ENCODE data around the gene HSFX3. TPM values are rescaled to one million over a fixed set of nuclear protein-coding genes. Genes with fewer than 3 reads are reported as not detected.

The HSFX3 gene
- total RNA-seq, 2 experiments from 2014 or later: not detected

DNA sequence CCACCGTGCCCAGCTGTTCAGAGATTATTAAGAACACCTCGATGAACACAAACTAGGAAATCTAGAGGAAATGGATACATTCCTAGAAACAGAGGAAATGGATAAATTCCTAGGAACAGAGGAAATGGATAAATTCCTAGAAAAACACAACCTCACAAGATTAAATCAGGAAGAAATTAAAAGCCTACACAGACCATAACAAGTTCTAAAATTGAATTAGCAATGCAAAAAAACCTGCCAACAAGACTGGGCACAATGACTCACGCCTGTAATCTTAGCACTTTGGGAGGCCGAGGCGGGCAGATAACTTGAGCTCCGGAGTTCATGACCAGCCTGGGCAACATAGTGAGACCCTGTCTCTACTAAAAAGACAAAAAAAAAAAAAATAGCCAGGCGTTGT lies 31.5 kb downstream of the HSFX3 start:
- Histone ChIP-seq H3K9me2 (ENCODE audit: insufficient read depth, low read length) (no peaks in the 10 kb centered on the region), H4K20me1 (ENCODE audit: insufficient read depth, low read length) (no peaks in the 10 kb centered on the region), H3K4me2 (ENCODE audit: low read length) (no peak overlapping the region), H3K27ac (ENCODE audit: low read depth, low read length, poor library complexity, severe bottlenecking) (no peak overlapping the region), H3K79me2 (ENCODE audit: insufficient read depth, low read depth, low read length) (no peaks in the 10 kb centered on the region), H3K4me1 (ENCODE audit: insufficient read depth, low read length, poor library complexity, severe bottlenecking) (no peaks in the 10 kb centered on the region), H3K4me3 (ENCODE audit: low read depth, low read length, poor library complexity, severe bottlenecking) (no peak overlapping the region), H2AFZ (ENCODE audit: low read length) (no peak overlapping the region), H3K9me3 (ENCODE audit: low read length) (no peaks in the 10 kb centered on the region), H3K36me3 (ENCODE audit: insufficient read depth, low read length) (no peaks in the 10 kb centered on the region)
- CTCF ChIA-PET (ENCODE audit: unreplicated experiment): no interaction called here
- BruUV-seq (replicated peaks): no TSS peak
- intact Hi-C loops (cut with micrococcal nuclease; ENCODE audit: unreplicated experiment): no loop called here
- DNase-seq (ENCODE audit: low spot score): no peak
- TF ChIP-seq, protein P1, sequence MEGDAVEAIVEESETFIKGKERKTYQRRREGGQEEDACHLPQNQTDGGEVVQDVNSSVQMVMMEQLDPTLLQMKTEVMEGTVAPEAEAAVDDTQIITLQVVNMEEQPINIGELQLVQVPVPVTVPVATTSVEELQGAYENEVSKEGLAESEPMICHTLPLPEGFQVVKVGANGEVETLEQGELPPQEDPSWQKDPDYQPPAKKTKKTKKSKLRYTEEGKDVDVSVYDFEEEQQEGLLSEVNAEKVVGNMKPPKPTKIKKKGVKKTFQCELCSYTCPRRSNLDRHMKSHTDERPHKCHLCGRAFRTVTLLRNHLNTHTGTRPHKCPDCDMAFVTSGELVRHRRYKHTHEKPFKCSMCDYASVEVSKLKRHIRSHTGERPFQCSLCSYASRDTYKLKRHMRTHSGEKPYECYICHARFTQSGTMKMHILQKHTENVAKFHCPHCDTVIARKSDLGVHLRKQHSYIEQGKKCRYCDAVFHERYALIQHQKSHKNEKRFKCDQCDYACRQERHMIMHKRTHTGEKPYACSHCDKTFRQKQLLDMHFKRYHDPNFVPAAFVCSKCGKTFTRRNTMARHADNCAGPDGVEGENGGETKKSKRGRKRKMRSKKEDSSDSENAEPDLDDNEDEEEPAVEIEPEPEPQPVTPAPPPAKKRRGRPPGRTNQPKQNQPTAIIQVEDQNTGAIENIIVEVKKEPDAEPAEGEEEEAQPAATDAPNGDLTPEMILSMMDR (conservative IDR thresholded peaks at IDR 0.05; ENCODE audit: low read length): no peak
- no peak for TF ChIP-seq EZH2phosphoT487 (IDR thresholded peaks at IDR 0.05; ENCODE audit: borderline replicate concordance, low read depth, low read length)
- POLR2A ChIA-PET: no interaction called here

- POLR2A ChIA-PET: interaction anchor here (0.7 kb wide), 1 partner anchor 981 kb away, joined by 4 read pairs; no protein-coding TSS in a partner anchor
- CTCF ChIA-PET (ENCODE audit: unreplicated experiment): no interaction called here
- intact Hi-C loops (cut with micrococcal nuclease; ENCODE audit: unreplicated experiment): no loop called here
Observed at GRCh38 chrX:149517308-149517707, 32.4 kb downstream of the HSFX3 start.

DNA sequence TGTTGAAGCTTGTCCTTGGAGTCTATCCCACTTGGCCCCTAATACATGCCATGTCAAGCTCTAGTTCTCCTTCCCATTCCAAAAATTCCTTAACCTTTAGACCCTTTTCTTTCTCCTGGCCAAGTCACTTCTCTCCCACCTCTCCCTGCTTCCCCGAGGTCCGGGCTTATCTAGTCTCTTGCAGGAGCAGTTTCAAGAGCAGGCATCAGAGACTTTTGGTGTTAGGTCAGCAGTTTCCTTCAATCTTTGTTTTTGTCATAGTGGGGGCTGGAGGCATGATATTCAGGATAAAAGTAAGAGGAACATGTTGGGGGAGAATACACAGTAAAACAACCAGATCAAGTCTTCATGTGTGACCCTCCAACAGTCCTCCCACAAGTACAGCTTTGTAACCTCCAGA lies 33.1 kb downstream of the HSFX3 start:
- Histone ChIP-seq H3K4me3 (ENCODE audit: low read depth, low read length, poor library complexity, severe bottlenecking) (no peak overlapping the region), H3K27ac (ENCODE audit: low read depth, low read length, poor library complexity, severe bottlenecking) (no peak overlapping the region), H3K4me1 (ENCODE audit: insufficient read depth, low read length, poor library complexity, severe bottlenecking) (peaks cover 2% of the 10 kb centered on the region), H3K4me2 (ENCODE audit: low read length) (no peak overlapping the region), H3K36me3 (ENCODE audit: insufficient read depth, low read length) (no peaks in the 10 kb centered on the region), H3K9me3 (ENCODE audit: low read length) (no peaks in the 10 kb centered on the region), H3K79me2 (ENCODE audit: insufficient read depth, low read depth, low read length) (no peaks in the 10 kb centered on the region), H3K9me2 (ENCODE audit: insufficient read depth, low read length) (no peaks in the 10 kb centered on the region), H2AFZ (ENCODE audit: low read length) (no peak overlapping the region), H4K20me1 (ENCODE audit: insufficient read depth, low read length) (no peaks in the 10 kb centered on the region)
- intact Hi-C loops (cut with micrococcal nuclease; ENCODE audit: unreplicated experiment): no loop called here
- no peak for DNase-seq (ENCODE audit: low spot score)
- no peak for TF ChIP-seq EZH2phosphoT487 (IDR thresholded peaks at IDR 0.05; ENCODE audit: borderline replicate concordance, low read depth, low read length)
- TF ChIP-seq, protein P1 (conservative IDR thresholded peaks at IDR 0.05; ENCODE audit: low read length): no peak
- BruUV-seq (replicated peaks): no TSS peak
- POLR2A ChIA-PET: no interaction called here
- CTCF ChIA-PET (ENCODE audit: unreplicated experiment): no interaction called here

More at GRCh38 chrX:149517308-149517707, 32.4 kb downstream of the HSFX3 start:
- no peak for DNase-seq (ENCODE audit: low spot score)
- no peaks in the 10 kb centered on the region for H3K36me3 ChIP-seq (ENCODE audit: insufficient read depth, low read length)
- H3K9me2 ChIP-seq (ENCODE audit: insufficient read depth, low read length): no peaks in the 10 kb centered on the region
- H3K4me2 ChIP-seq (ENCODE audit: low read length): no peak overlapping the region
- no TSS peak for BruUV-seq (replicated peaks)
- TF ChIP-seq EZH2phosphoT487 (IDR thresholded peaks at IDR 0.05; ENCODE audit: borderline replicate concordance, low read depth, low read length): no peak
- TF ChIP-seq, protein P1 (conservative IDR thresholded peaks at IDR 0.05; ENCODE audit: low read length): no peak
- no peaks in the 10 kb centered on the region for H3K9me3 ChIP-seq (ENCODE audit: low read length)
- H2AFZ ChIP-seq (ENCODE audit: low read length): no peak overlapping the region
- H3K79me2 ChIP-seq (ENCODE audit: insufficient read depth, low read depth, low read length): no peaks in the 10 kb centered on the region
- H4K20me1 ChIP-seq (ENCODE audit: insufficient read depth, low read length): no peaks in the 10 kb centered on the region
- no peak overlapping the region for H3K27ac ChIP-seq (ENCODE audit: low read depth, low read length, poor library complexity, severe bottlenecking)
- no peak overlapping the region for H3K4me3 ChIP-seq (ENCODE audit: low read depth, low read length, poor library complexity, severe bottlenecking)
- peaks cover 2% of the 10 kb centered on the region for H3K4me1 ChIP-seq (ENCODE audit: insufficient read depth, low read length, poor library complexity, severe bottlenecking)

All from OCI-LY7 (cell line).